ENCODE data around the gene ADAMTS18.

DNA sequence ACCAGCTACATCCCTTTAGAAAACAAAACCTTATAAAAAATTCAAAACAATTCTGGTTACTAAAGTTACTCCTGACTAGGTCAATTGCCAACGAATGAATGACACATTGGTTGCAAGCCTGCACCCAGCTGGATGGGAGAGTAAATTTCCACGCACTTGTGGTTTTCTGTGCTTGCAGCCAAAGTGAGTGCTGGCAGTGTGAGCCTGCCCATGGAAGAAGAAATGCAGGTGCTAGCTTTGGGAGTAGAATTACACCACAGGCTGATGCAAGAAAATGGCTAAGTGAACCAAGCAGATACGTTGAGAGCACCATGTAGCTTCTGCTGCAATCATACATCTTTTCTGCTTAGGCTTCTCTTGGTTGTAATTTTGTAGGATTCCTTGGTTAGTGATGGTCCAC is 161.0 kb downstream of the ADAMTS18 start:
- TF ChIP-seq ZNF629 (tag by site-specific recombination; IDR thresholded peaks at IDR 0.05) (no peak), ZNF311 (tag by site-specific recombination; IDR thresholded peaks at IDR 0.05; ENCODE audit: borderline replicate concordance) (no peak), ZNF274 (IDR thresholded peaks at IDR 0.05; ENCODE audit: low read length) (no peak), ZNF274 (tag by site-specific recombination; IDR thresholded peaks at IDR 0.05; ENCODE audit: borderline replicate concordance) (no peak)
- TF ChIP-seq, protein P1, sequence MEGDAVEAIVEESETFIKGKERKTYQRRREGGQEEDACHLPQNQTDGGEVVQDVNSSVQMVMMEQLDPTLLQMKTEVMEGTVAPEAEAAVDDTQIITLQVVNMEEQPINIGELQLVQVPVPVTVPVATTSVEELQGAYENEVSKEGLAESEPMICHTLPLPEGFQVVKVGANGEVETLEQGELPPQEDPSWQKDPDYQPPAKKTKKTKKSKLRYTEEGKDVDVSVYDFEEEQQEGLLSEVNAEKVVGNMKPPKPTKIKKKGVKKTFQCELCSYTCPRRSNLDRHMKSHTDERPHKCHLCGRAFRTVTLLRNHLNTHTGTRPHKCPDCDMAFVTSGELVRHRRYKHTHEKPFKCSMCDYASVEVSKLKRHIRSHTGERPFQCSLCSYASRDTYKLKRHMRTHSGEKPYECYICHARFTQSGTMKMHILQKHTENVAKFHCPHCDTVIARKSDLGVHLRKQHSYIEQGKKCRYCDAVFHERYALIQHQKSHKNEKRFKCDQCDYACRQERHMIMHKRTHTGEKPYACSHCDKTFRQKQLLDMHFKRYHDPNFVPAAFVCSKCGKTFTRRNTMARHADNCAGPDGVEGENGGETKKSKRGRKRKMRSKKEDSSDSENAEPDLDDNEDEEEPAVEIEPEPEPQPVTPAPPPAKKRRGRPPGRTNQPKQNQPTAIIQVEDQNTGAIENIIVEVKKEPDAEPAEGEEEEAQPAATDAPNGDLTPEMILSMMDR (tag by site-specific recombination; IDR thresholded peaks at IDR 0.05), result no peak

Measured in HEK293 (cell line).